NK-92 (cell line): ENCODE measurements around the gene LSMEM2.
"Not testable (repeated sequence)": the region's sequence is repeated elsewhere in the genome, so short reads cannot be mapped to it uniquely, and the experiment has no call there.

Experiments
- DNase-seq: peaks from one replicate; lab custom pipeline; 2025; ENCODE audit not compliant: unreplicated experiment; lab: John Stamatoyannopoulos, UW

LSMEM2 gene

GRCh38 chr3:50278880-50279224 lies at the start of gene LSMEM2:
LSMEM2 (plus strand) TSS chr3:50279087; CDS start chr3:50279114, 27 bp downstream.
- no peak for DNase-seq

- no peak for DNase-seq
Observed at GRCh38 chr3:50229490-50229889, 49.4 kb upstream of the LSMEM2 start.

GRCh38 chr3:50230104-50230793 lies 48.6 kb upstream of the LSMEM2 start:
- no peak for DNase-seq

- DNase-seq, result no peak
Observed at GRCh38 chr3:50230794-50231125, 48.1 kb upstream of the LSMEM2 start.

GRCh38 chr3:50231581-50231980 lies 47.3 kb upstream of the LSMEM2 start:
- no peak for DNase-seq

- DNase-seq, result no peak
Observed at GRCh38 chr3:50232303-50232702, 46.6 kb upstream of the LSMEM2 start.

- no peak for DNase-seq
Observed at GRCh38 chr3:50233176-50233575, 45.7 kb upstream of the LSMEM2 start.

GRCh38 chr3:50235716-50236483 lies 43.0 kb upstream of the LSMEM2 start, which contains the start of gene GNAI2:
GNAI2 (plus strand) TSS chr3:50236204; CDS start chr3:50236336, 132 bp downstream.
- DNase-seq, result peak; percentile 93

- DNase-seq, result no peak
Observed at GRCh38 chr3:50236484-50237132, 42.3 kb upstream of the LSMEM2 start.

- no peak for DNase-seq
Observed at GRCh38 chr3:50237133-50237651, 41.7 kb upstream of the LSMEM2 start.

- peak; percentile 39 for DNase-seq
Observed at GRCh38 chr3:50237754-50238548, 40.9 kb upstream of the LSMEM2 start.

GRCh38 chr3:50238549-50239026 lies 40.3 kb upstream of the LSMEM2 start:
- no peak for DNase-seq

- DNase-seq, result no peak
Observed at GRCh38 chr3:50239649-50240048, 39.2 kb upstream of the LSMEM2 start.

- DNase-seq, result no peak
Observed at GRCh38 chr3:50241163-50241562, 37.7 kb upstream of the LSMEM2 start.

GRCh38 chr3:50241713-50242380 lies 37.0 kb upstream of the LSMEM2 start:
- no peak for DNase-seq

GRCh38 chr3:50242381-50242770 lies 36.5 kb upstream of the LSMEM2 start:
- no peak for DNase-seq

- DNase-seq, result no peak
Observed at GRCh38 chr3:50242851-50243542, 35.9 kb upstream of the LSMEM2 start.

GRCh38 chr3:50243543-50243895 lies 35.4 kb upstream of the LSMEM2 start:
- DNase-seq, result no peak

- not testable (repeated sequence) for DNase-seq
Observed at GRCh38 chr3:50244813-50245212, 34.1 kb upstream of the LSMEM2 start.

- DNase-seq, result no peak
Observed at GRCh38 chr3:50245251-50245745, 33.6 kb upstream of the LSMEM2 start.
